Smooth muscle cell (in vitro differentiated cells): ENCODE data around the gene SDHA. TPM values are rescaled to one million over a fixed set of nuclear protein-coding genes. Genes with fewer than 3 reads are reported as not detected.

ENCODE experiments used
- DNase-seq: peaks from one replicate; lab custom pipeline; 2025; ENCODE audit not compliant: unreplicated experiment; lab: John Stamatoyannopoulos, UW
- H2AFZ ChIP-seq: fragments of 200-600 bp; sonication (generic); 2 replicates; pipeline ENCODE4 v1.6.0; 2016; ENCODE audit warnings: antibody characterized with exemption, low read depth, mild to moderate bottlenecking
- H3F3A ChIP-seq: fragments of 200-600 bp; sonication (generic); 2 replicates; pipeline ENCODE4 v1.6.0; 2017; ENCODE audit warnings: antibody characterized with exemption, low read depth
- H3K27ac ChIP-seq: fragments of 200-600 bp; sonication (generic); 2 replicates; pipeline ENCODE4 v1.5.1; 2016; ENCODE audit warnings: low read depth, mild to moderate bottlenecking
- H3K27me3 ChIP-seq: fragments of 200-600 bp; sonication (generic); 2 replicates; pipeline ENCODE4 v1.6.1; 2016; ENCODE audit warnings: low read depth, mild to moderate bottlenecking
- H3K36me3 ChIP-seq: fragments of 200-600 bp; sonication (generic); 2 replicates; pipeline ENCODE4 v1.5.1; 2016; ENCODE audit warnings: low read depth
- H3K4me1 ChIP-seq: fragments of 200-600 bp; sonication (generic); 2 replicates; pipeline ENCODE4 v1.5.1; 2016; ENCODE audit warnings: low read depth
- H3K4me2 ChIP-seq: fragments of 200-600 bp; sonication (generic); 2 replicates; pipeline ENCODE4 v1.6.0; 2016; ENCODE audit warnings: mild to moderate bottlenecking
- H3K4me3 ChIP-seq: fragments of 200-600 bp; sonication (generic); 2 replicates; pipeline ENCODE4 v1.5.1; 2016; ENCODE audit warnings: mild to moderate bottlenecking
- H3K79me2 ChIP-seq: fragments of 200-600 bp; sonication (generic); 2 replicates; pipeline ENCODE4 v1.6.0; 2016; ENCODE audit warnings: low read depth, mild to moderate bottlenecking
- H3K9ac ChIP-seq: fragments of 200-600 bp; sonication (generic); 2 replicates; pipeline ENCODE4 v1.6.0; 2016; ENCODE audit warnings: low read depth
- H3K9me3 ChIP-seq: fragments of 200-600 bp; sonication (generic); replicated peaks from 2 replicates; pipeline ENCODE4 v1.5.1; 2016; ENCODE audit warnings: low read depth
- H4K20me1 ChIP-seq: fragments of 200-600 bp; sonication (generic); 2 replicates; pipeline ENCODE4 v1.6.0; 2016; ENCODE audit warnings: low read depth
- WGBS: methylation state at CpG from one replicate; pipeline ENCODE4 v1.1.7; 2016; ENCODE audit warnings: low lambda C conversion rate; 5-methylcytosine and 5-hydroxymethylcytosine counted together
- polyA plus RNA-seq: library from polyadenylated mRNA; unstranded; fragments of >200 nt; fragmentation: Nextera tagmentation; extraction: Ambion mirVana; gene quantifications from 2 replicates; pipeline ENCODE4 v1.2.1, GENCODE V29; 2016
- total RNA-seq: library from RNA; depleted of rRNA; stranded (reverse); fragments of >200 nt; gene quantifications from 2 replicates; pipeline ENCODE4 v1.2.3, GENCODE V29; 2014
- TF ChIP-seq, protein P1 (sequence below): fragments of 200-600 bp; sonication (generic); IDR thresholded peaks from 2 replicates; pipeline ENCODE4 v1.5.1; 2017; ENCODE audit warnings: borderline replicate concordance, mild to moderate bottlenecking, antibody characterized with exemption; ENCODE audit not compliant: insufficient read depth, poor library complexity, severe bottlenecking

Gene SDHA
- total and polyA plus RNA-seq, 2 experiments from 2014 or later: 59.7 to 130 TPM

DNA sequence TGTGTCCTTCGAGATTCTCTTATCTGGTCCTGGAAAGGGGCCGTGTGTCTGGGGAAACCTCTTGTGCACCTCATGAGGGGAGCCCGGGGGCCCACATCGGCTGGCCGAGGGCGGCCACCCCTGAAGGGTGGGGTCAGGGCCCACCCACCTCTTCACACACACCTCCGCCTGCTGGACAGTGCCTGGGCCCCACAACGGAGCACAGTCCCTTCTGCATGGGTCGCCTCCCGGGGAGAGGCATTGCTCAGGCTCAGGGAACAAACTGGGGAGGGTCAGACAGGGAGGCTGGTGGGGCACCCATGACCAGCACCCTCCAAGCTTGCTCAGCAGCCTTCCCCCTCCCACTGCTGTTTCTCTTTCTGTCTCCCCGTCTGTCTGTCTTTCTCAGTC is 28.1 kb upstream of the SDHA start:
- H3K27ac ChIP-seq: no peak overlapping the region
- H3K9me3 ChIP-seq: no peaks in the 10 kb centered on the region
- H3K79me2 ChIP-seq: no peaks in the 10 kb centered on the region
- H4K20me1 ChIP-seq: no peaks in the 10 kb centered on the region
- no peaks in the 10 kb centered on the region for H3K36me3 ChIP-seq
- peaks cover 3% of the 10 kb centered on the region for H3K4me1 ChIP-seq
- WGBS: 82% methylated on average over 11 of the region's 11 CpGs
- no peak overlapping the region for H3K4me2 ChIP-seq
- H3K9ac ChIP-seq: no peak overlapping the region
- DNase-seq: no peak
- H3K27me3 ChIP-seq: no peaks in the 10 kb centered on the region
- no peaks in the 10 kb centered on the region for H3F3A ChIP-seq
- no peak overlapping the region for H3K4me3 ChIP-seq
- TF ChIP-seq, protein P1, sequence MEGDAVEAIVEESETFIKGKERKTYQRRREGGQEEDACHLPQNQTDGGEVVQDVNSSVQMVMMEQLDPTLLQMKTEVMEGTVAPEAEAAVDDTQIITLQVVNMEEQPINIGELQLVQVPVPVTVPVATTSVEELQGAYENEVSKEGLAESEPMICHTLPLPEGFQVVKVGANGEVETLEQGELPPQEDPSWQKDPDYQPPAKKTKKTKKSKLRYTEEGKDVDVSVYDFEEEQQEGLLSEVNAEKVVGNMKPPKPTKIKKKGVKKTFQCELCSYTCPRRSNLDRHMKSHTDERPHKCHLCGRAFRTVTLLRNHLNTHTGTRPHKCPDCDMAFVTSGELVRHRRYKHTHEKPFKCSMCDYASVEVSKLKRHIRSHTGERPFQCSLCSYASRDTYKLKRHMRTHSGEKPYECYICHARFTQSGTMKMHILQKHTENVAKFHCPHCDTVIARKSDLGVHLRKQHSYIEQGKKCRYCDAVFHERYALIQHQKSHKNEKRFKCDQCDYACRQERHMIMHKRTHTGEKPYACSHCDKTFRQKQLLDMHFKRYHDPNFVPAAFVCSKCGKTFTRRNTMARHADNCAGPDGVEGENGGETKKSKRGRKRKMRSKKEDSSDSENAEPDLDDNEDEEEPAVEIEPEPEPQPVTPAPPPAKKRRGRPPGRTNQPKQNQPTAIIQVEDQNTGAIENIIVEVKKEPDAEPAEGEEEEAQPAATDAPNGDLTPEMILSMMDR: no peak
- no peak overlapping the region for H2AFZ ChIP-seq

- no peaks in the 10 kb centered on the region for H3K79me2 ChIP-seq
- WGBS: 86% methylated on average over 15 of the region's 16 CpGs
- no peaks in the 10 kb centered on the region for H3K9me3 ChIP-seq
- H3K4me2 ChIP-seq: no peak overlapping the region
- no peak overlapping the region for H3K27ac ChIP-seq
- H3K4me3 ChIP-seq: no peak overlapping the region
- peaks cover 4% of the 10 kb centered on the region for H4K20me1 ChIP-seq
- H3K9ac ChIP-seq: no peak overlapping the region
- no peak for DNase-seq
- H3K27me3 ChIP-seq: no peaks in the 10 kb centered on the region
- no peak overlapping the region for H2AFZ ChIP-seq
- no peaks in the 10 kb centered on the region for H3F3A ChIP-seq
- peaks cover 3% of the 10 kb centered on the region for H3K4me1 ChIP-seq
- TF ChIP-seq, protein P1: no peak
- no peaks in the 10 kb centered on the region for H3K36me3 ChIP-seq
These were observed 27.6 kb upstream of the SDHA start for GRCh38 chr5:190366-191035.

GRCh38 chr5:191036-191948 is 26.8 kb upstream of the SDHA start, which contains the start of gene LRRC14B:
LRRC14B (plus strand) TSS chr5:191495; CDS start chr5:191539, 44 bp downstream.
- no peak within 1 kb of the TSS for H3K27ac ChIP-seq
- H3K9ac ChIP-seq: no peak within 1 kb of the TSS
- H3F3A ChIP-seq: no peaks in the 10 kb centered on the region
- DNase-seq: no peak
- H3K4me1 ChIP-seq: peaks cover 3% of the 10 kb centered on the region
- peaks cover 4% of the 10 kb centered on the region for H4K20me1 ChIP-seq
- 93% methylated on average over 44 of the region's 56 CpGs for WGBS
- no peaks in the 10 kb centered on the region for H3K79me2 ChIP-seq
- H3K27me3 ChIP-seq: no peaks in the 10 kb centered on the region
- H2AFZ ChIP-seq: no peak within 1 kb of the TSS
- TF ChIP-seq, protein P1: no peak
- H3K9me3 ChIP-seq: no peaks in the 10 kb centered on the region
- H3K36me3 ChIP-seq: no peaks in the 10 kb centered on the region
- no peak within 1 kb of the TSS for H3K4me3 ChIP-seq
- no peak within 1 kb of the TSS for H3K4me2 ChIP-seq
